A549 treated with GW870086 at 1 μM for 4 hours (cell line): ENCODE results near the gene UBTD2. TPM values are rescaled to one million over a fixed set of nuclear protein-coding genes. Genes with fewer than 3 reads are reported as not detected.

Experiments used
- total RNA-seq: library from RNA; stranded (reverse); fragments of 200-300 nt; extraction: Qiagen RNA extraction; gene quantifications from 5 replicates; pipeline ENCODE4 v1.2.3, GENCODE V29; 2022; ENCODE audit warnings: low read depth

UBTD2 gene, protein sequence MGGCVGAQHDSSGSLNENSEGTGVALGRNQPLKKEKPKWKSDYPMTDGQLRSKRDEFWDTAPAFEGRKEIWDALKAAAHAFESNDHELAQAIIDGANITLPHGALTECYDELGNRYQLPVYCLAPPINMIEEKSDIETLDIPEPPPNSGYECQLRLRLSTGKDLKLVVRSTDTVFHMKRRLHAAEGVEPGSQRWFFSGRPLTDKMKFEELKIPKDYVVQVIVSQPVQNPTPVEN
- 12.1 to 16.1 TPM (median 15.2 TPM) in 5 replicates for total RNA-seq

DNA sequence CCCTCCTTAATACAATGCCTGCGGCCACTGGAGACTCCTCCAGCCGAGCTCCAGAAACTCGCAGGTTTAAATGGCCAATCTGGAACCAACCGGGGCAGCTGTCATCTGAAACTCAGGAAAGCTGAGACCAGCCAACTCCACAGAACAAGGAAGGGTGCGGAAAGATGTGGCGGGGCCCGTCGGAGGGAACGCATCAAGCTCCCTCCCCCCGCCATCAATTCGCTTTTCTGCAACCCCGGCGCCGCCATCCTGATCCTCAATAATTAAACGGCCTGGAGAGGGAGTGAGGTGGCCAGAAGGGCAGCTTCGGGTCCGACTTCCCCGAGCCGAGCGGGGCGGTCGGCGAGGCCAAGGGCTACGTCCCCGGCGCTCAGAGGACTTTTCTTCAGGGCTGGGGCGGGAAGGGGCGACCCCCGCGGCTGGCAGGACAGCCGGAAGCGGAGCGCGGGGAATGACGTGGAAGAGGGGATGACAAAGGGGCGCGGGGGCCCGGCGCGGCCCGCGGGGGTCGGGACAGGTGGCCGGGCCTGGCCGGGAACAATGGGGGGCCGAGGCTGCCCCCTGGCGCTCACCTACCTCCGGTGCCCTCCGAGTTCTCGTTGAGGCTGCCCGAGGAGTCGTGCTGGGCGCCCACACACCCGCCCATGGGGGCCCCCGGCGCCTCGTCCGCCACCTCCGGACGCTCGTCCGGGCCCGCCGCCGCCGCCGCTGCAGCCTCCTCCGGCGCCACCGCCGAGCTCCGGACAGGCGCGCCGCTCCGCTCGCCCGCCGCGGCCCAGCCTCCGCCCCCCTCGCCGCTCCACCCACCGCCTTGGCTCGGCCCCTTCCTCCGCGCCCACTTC lies at the start of gene UBTD2:
TSS of gene UBTD2 (minus strand) at position 745 of the 842 bp plus-strand sequence. CDS start at position 646, 99 bp downstream.

DNA sequence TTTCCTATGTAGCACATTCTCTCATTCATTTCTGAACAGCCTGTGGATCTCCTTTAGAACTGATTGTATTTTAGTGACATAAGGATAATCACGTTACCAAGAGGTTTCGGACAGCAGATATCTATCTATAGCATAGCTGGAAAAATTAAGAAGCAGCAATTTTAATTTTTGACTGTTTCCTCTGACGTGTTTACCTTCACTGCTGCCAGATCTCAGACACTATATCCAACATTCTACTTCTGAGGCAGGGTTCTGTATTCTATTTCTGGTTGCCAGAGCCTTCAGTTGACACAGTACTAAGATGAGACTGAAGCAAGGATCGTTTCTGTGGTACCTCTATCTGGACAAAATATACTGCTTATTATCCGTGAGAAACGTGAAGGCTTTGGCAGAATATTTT lies 89.7 kb downstream of the UBTD2 start, which contains the start of gene EFCAB9:
TSS of gene EFCAB9 (plus strand) at position 301 of the 400 bp plus-strand sequence. CDS start at position 302, 1 bp downstream.

DNA sequence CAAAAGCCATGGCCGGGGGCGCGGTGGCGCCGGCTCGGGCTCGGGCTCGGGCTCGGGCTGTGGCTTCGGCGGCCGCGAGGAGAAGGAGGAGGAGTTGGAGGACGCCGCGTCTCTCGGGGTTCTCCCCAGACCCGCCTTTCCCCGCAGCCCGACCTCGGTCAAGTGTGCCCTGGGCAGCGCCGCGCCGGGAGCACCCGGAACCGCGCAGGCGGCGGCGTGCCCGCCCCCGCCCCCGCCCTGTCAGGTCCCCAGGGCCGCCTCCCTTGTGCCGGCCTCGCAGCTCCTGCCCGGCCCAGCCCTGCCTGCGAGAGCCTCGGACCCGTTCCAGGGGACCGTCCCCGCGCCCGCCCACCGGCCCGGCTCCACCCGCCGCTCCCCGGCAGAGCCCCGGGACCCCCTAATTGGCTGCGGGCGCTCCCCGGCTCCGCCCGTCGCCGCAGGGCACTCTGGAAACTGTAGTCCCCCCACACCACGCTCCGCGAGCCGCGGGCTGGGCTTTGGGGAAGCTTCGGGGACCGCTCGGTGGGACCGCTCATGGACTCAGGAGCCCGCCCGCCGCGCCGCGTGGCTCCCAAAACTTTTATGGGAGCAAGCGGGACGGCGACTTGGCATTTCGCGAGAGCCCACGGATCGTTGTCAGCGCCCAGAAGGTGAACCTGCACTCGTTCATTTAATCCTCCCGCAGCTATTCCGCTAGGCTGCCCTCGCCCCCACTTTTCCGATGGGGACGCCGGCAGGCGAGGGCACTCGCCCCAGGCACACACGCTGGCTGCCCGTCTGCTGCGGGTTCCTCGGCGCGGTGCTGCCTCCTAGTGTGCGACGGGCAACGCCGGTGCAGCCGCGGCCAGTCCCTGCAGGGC lies 95.3 kb downstream of the UBTD2 start, which contains the start of gene STK10:
TSS of gene STK10 (minus strand) at position 192 of the 860 bp plus-strand sequence. CDS start at position 10, 182 bp downstream.

Other genes with a start within 250 kb of the UBTD2 start
- 20.8 to 24.8 TPM (median 22.1 TPM) in 5 replicates for gene STK10, start 95.5 kb downstream of the UBTD2 start, total RNA-seq
- not detected in 5 replicates for gene EFCAB9, start 89.6 kb downstream of the UBTD2 start, total RNA-seq
- 13.7 to 20.7 TPM (median 18.4 TPM) in 5 replicates for gene SH3PXD2B, start 170.8 kb upstream of the UBTD2 start, total RNA-seq